SU-DHL-6 (cell line): ENCODE data around the gene ZNF664.

ENCODE experiments used
- H2AFZ ChIP-seq: fragments of 200-600 bp; sonication (generic); 2 replicates; pipeline ENCODE4 v1.6.1; 2014; ENCODE audit warnings: low read depth, mild to moderate bottlenecking, moderate library complexity, mixed read lengths, antibody characterized with exemption, low read length; ENCODE audit not compliant: severe bottlenecking
- H3F3A ChIP-seq: fragments of 200-600 bp; shearing (Covaris generic); 2 replicates; pipeline ENCODE4 v1.6.0; 2016; ENCODE audit warnings: antibody characterized with exemption, mild to moderate bottlenecking; ENCODE audit not compliant: insufficient read depth
- H3K27ac ChIP-seq: fragments of 200-600 bp; sonication (generic); 2 replicates; pipeline ENCODE4 v1.5.1; 2016; ENCODE audit warnings: low read depth, mild to moderate bottlenecking, low read length, moderate library complexity, mixed read lengths
- H3K27me3 ChIP-seq: fragments of 200-600 bp; sonication (generic), shearing (Covaris generic); 2 replicates; pipeline ENCODE4 v1.6.0; 2014; ENCODE audit warnings: mild to moderate bottlenecking, low read length
- H3K36me3 ChIP-seq: fragments of 200-600 bp; sonication (generic); 2 replicates; pipeline ENCODE4 v1.6.1; 2014; ENCODE audit warnings: mild to moderate bottlenecking, low read length, mixed read lengths
- H3K4me2 ChIP-seq: fragments of 300-600, 200-600 bp; shearing (Covaris generic), sonication (generic); 2 replicates; pipeline ENCODE4 v1.6.0; 2014; ENCODE audit warnings: low read length, low read depth, mild to moderate bottlenecking; ENCODE audit not compliant: poor library complexity, severe bottlenecking
- H3K4me3 ChIP-seq: fragments of 200-600 bp; sonication (generic); 2 replicates; pipeline ENCODE4 v1.5.1; 2014; ENCODE audit warnings: antibody characterized with exemption, low read length, mild to moderate bottlenecking, mixed read lengths; ENCODE audit not compliant: insufficient read depth, poor library complexity, severe bottlenecking
- H3K79me2 ChIP-seq: fragments of 200-600 bp; sonication (generic); 2 replicates; pipeline ENCODE4 v1.6.1; 2014; ENCODE audit warnings: mild to moderate bottlenecking, low read length, moderate library complexity; ENCODE audit not compliant: insufficient read depth
- H3K9ac ChIP-seq: fragments of 200-600 bp; sonication (generic); 2 replicates; pipeline ENCODE4 v1.7.0; 2014; ENCODE audit warnings: mild to moderate bottlenecking, low read length
- H3K9me2 ChIP-seq: fragments of 200-600 bp; sonication (generic); replicated peaks from 2 replicates; pipeline ENCODE4 v1.6.1; 2014; ENCODE audit warnings: low read length; ENCODE audit not compliant: insufficient read depth
- H3K9me3 ChIP-seq: fragments of 200-600 bp; sonication (generic); 2 replicates; pipeline ENCODE4 v1.6.1; 2014; ENCODE audit warnings: low read length, mixed read lengths; ENCODE audit not compliant: insufficient read depth
- H4K20me1 ChIP-seq: fragments of 200-600 bp; sonication (generic); 2 replicates; pipeline ENCODE4 v1.6.1; 2014; ENCODE audit warnings: low read depth, mild to moderate bottlenecking, antibody characterized with exemption, low read length, moderate library complexity, mixed read lengths
- EZH2phosphoT487 ChIP-seq: fragments of 200-600 bp; sonication (generic), shearing (Covaris generic); conservative IDR thresholded peaks from 2 replicates; pipeline ENCODE4 v1.6.1; 2018; ENCODE audit warnings: mild to moderate bottlenecking, antibody characterized with exemption, low read length, moderate library complexity, mixed read lengths
- TF ChIP-seq, protein P1 (sequence below): fragments of 200-600 bp; sonication (generic); IDR thresholded peaks from one replicate; pipeline ENCODE4 v1.5.1; 2017; ENCODE audit warnings: antibody characterized with exemption, mild to moderate bottlenecking, low read length, moderate library complexity; ENCODE audit not compliant: insufficient read depth, poor library complexity, severe bottlenecking

Gene ZNF664

DNA sequence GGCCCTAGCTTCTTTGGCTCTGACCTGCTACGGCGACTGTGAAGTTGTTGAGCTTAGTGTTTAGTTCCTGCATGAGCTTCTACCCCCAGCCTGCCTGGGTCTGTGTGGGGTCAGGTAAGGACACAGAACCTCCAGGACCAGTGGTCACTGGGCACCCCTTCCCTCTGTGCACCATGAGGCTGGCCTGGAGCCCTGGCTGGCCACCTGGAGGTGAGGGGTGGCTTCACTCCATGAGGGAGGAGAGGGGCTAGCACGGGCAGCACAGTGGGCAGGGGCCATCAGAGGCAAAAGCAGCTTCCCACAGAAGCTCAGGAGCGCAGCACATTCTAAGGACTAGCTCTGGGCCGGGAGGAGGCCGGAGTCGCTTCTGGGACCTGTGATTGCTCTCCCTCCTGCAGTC lies 37.1 kb upstream of the ZNF664 start:
- Histone ChIP-seq H3F3A (no peaks in the 10 kb centered on the region), H3K9ac (no peak overlapping the region), H3K27me3 (no peaks in the 10 kb centered on the region), H3K4me2 (no peak overlapping the region), H2AFZ (no peak overlapping the region), H3K9me3 (no peaks in the 10 kb centered on the region), H3K9me2 (no peaks in the 10 kb centered on the region), H4K20me1 (no peaks in the 10 kb centered on the region), H3K79me2 (no peaks in the 10 kb centered on the region), H3K36me3 (no peaks in the 10 kb centered on the region), H3K4me3 (no peak overlapping the region), H3K27ac (no peak overlapping the region)
- TF ChIP-seq, protein P1, sequence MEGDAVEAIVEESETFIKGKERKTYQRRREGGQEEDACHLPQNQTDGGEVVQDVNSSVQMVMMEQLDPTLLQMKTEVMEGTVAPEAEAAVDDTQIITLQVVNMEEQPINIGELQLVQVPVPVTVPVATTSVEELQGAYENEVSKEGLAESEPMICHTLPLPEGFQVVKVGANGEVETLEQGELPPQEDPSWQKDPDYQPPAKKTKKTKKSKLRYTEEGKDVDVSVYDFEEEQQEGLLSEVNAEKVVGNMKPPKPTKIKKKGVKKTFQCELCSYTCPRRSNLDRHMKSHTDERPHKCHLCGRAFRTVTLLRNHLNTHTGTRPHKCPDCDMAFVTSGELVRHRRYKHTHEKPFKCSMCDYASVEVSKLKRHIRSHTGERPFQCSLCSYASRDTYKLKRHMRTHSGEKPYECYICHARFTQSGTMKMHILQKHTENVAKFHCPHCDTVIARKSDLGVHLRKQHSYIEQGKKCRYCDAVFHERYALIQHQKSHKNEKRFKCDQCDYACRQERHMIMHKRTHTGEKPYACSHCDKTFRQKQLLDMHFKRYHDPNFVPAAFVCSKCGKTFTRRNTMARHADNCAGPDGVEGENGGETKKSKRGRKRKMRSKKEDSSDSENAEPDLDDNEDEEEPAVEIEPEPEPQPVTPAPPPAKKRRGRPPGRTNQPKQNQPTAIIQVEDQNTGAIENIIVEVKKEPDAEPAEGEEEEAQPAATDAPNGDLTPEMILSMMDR, result no peak
- TF ChIP-seq EZH2phosphoT487, result no peak

DNA sequence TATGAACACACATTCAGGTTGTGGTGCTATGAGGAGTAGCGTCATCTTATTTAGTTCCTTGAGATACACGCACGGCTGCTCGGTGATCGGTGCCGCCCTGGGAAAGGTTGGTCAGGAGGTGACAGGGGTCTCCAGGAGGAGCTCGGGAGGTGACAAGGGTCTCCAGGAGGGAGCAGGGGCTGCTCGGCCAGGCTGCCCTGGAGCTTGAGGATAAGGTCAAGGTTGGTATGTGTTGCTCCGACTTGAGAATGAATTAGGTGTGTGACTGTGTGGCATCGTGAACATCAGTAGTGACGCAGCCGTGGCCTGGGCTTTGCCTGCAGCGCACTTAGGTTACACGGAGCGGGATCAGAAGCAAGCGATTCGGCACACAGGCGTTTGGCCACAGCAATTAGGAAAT lies 36.5 kb upstream of the ZNF664 start:
- Histone ChIP-seq H3F3A (no peaks in the 10 kb centered on the region), H2AFZ (no peak overlapping the region), H3K79me2 (no peaks in the 10 kb centered on the region), H3K4me3 (no peak overlapping the region), H3K27ac (no peak overlapping the region), H3K36me3 (no peaks in the 10 kb centered on the region), H3K9me3 (no peaks in the 10 kb centered on the region), H3K4me2 (no peak overlapping the region), H3K27me3 (no peaks in the 10 kb centered on the region), H3K9me2 (no peaks in the 10 kb centered on the region), H3K9ac (no peak overlapping the region), H4K20me1 (no peaks in the 10 kb centered on the region)
- TF ChIP-seq, protein P1, result no peak

DNA sequence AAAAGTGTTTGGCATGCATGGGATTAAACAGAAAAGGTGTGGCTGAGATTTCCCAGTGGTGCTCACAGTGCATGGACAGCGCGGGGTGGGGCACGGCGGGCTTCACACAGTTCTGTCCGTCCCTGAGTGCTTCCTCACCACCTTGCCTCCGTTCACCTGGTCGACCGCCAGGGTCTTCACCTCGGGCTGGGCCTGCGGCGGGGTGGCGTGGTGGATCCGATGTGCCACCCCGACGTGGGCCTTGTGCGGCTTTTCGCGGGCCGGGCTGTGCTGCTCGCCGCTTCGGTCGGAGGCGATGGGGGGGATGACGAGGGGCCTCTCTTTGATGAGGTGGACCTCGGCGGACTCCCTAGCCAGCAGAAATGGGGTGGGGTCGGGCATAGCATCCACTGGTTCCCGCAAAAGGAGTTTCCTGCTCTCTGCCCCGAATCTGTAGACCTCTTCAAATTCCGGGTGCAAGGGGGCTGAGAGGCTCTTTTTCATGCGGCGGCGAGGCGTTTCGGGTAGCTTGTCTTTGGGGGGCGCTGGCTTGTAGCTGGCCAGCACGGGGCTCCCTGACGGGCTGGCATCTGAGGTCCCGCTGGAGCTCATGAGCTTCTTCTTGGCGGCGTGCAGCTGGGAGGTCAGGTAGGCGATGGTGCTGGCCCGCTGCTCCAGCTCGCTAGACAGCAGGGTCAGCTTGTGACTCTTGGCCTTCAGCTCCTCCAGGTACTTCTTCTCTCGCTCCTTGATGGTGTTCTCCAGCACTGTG lies 35.9 kb upstream of the ZNF664 start:
- Histone ChIP-seq H3F3A (no peaks in the 10 kb centered on the region), H3K9me3 (no peaks in the 10 kb centered on the region), H3K9me2 (no peaks in the 10 kb centered on the region), H2AFZ (no peak overlapping the region), H3K4me3 (no peak overlapping the region), H3K4me2 (no peak overlapping the region), H4K20me1 (no peaks in the 10 kb centered on the region), H3K27me3 (no peaks in the 10 kb centered on the region), H3K36me3 (no peaks in the 10 kb centered on the region), H3K27ac (no peak overlapping the region), H3K79me2 (no peaks in the 10 kb centered on the region), H3K9ac (no peak overlapping the region)
- no peak for TF ChIP-seq EZH2phosphoT487
- TF ChIP-seq, protein P1, result no peak
